Keratinocyte (primary cell): Measurements from ENCODE around the gene ENKUR.

ENCODE experiments used
- EZH2 ChIP-seq: IDR thresholded peaks from one replicate; pipeline ENCODE4 v1.6.1; 2012; ENCODE audit warnings: inconsistent platforms, mild to moderate bottlenecking, low read length, moderate library complexity
- TF ChIP-seq, protein P1 (sequence below), 3 experiments: IDR thresholded peaks in 1 of 3; conservative IDR thresholded peaks in 1 of 3; optimal IDR thresholded peaks in 1 of 3; 2 replicates in 2 of 3; 3 replicates in 1 of 3; pipeline versions ENCODE3 to v1.5.1; 2011; ENCODE audit warnings: low read length in 3 of 3, mild to moderate bottlenecking in 3 of 3, moderate library complexity in 2 of 3, control low read depth in 1 of 3, inconsistent platforms in 1 of 3; ENCODE audit not compliant: insufficient read depth in 2 of 3; ENCODE audit errors: extremely low read depth in 1 of 3

- no peak for TF ChIP-seq EZH2
- TF ChIP-seq, protein P1, sequence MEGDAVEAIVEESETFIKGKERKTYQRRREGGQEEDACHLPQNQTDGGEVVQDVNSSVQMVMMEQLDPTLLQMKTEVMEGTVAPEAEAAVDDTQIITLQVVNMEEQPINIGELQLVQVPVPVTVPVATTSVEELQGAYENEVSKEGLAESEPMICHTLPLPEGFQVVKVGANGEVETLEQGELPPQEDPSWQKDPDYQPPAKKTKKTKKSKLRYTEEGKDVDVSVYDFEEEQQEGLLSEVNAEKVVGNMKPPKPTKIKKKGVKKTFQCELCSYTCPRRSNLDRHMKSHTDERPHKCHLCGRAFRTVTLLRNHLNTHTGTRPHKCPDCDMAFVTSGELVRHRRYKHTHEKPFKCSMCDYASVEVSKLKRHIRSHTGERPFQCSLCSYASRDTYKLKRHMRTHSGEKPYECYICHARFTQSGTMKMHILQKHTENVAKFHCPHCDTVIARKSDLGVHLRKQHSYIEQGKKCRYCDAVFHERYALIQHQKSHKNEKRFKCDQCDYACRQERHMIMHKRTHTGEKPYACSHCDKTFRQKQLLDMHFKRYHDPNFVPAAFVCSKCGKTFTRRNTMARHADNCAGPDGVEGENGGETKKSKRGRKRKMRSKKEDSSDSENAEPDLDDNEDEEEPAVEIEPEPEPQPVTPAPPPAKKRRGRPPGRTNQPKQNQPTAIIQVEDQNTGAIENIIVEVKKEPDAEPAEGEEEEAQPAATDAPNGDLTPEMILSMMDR (optimal IDR thresholded peaks at IDR 0.05 in 1 of 3, IDR thresholded peaks at IDR 0.05 in 1 of 3, conservative IDR thresholded peaks at IDR 0.05 in 1 of 3; ENCODE audit: extremely low read depth in 1 of 3, insufficient read depth in 2 of 3, low read length in 3 of 3), result no peak
Measured at GRCh38 chr10:25063644-25064043, 47.7 kb upstream of the ENKUR start.
